Activated CD4-positive, alpha-beta T cell treated with anti-CD3 and anti-CD28 coated beads, Interleukin-10, Interleukin-2, amounts not matched to agents 100 ng/mL and 50 ng/mL, durations not matched to agents 16 hours and 8 hours (primary cell): Measurements from ENCODE around the gene CHFR.
"Not testable (repeated sequence)": the region's sequence is repeated elsewhere in the genome, so short reads cannot be mapped to it uniquely, and the experiment has no call there.

Experiments used
- DNase-seq: peaks from one replicate; pipeline ENCODE4 v3.0.0-alpha.2; 2020

CHFR gene

DNA sequence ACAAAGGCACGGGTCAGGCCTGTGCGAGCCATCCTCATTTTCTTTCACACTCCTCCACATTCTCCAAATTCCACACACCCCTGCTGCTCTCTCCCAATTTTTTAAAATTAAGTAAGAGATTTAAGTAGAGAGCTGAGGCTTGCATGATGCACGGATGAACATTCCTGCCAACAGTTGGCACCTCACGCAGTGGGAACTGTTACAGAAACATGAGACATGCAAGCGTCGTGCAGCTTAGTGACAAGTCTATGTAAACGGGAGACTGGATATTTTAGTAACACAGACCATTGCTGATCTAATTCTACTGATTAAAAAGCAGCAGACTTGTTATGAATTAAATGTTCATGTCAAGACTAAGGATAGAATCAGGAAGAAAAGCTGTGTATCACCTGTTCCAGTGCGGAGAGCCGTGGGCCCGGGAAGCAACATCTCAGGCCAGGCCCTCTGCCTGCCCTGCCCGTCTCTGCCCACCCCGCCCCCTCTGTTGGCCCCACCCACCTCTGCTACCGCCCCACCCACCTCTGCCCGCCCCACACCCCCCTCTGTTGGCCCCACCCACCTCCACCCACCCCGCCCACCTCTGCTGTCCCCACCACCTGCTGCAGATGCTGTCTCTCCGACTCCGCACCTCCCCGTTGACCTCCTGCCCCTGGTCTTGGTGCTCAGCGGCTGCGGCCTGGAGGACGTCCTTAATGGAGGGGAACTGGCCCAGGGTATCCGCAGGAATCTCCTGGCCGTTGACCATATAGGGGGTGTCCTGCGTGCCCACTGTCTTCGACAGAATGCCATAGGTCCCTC lies 79.9 kb downstream of the CHFR start:
- no peak for DNase-seq

DNA sequence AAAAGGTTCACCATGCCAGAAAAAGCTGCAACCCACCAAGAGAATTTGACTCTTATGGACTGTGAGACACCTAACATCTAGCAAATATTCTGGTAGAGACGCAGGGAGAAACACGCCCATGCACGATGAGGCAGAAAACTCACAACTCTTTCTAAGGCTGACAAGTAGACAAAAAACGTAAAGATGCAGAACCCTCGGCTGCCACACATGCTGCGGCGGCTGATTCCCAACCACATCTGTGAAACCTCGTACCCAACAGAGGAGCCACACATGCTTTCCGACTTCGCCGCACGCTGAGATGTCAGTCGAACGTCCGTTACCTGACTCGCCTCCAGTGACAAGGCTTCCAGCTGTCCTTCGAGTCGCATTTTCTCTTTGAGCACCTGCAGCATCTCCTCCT lies 80.5 kb downstream of the CHFR start:
- DNase-seq, result peak; percentile 22

GRCh38 chr12:132804426-132804861 lies 83.0 kb downstream of the CHFR start:
- DNase-seq, result no peak

DNA sequence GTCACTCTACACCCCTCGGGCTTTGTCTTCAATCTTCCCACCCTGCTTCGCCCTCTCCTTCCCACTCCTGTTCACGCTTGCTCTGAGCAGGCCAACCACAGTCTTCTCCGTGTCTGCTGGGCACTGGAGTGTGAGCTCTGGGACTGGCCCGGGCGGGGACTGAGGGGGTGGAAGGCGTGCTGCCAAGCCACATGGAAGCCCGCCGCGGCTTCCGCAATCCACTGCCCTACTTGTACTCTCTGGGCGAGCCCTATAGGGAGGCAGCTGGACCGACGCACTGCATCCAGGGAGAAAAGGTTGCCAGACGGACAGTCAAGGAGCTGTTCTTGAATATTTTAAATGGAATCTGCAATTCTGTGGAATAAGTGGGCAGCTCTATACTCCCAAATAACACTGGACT lies 83.5 kb downstream of the CHFR start:
- no peak for DNase-seq

DNA sequence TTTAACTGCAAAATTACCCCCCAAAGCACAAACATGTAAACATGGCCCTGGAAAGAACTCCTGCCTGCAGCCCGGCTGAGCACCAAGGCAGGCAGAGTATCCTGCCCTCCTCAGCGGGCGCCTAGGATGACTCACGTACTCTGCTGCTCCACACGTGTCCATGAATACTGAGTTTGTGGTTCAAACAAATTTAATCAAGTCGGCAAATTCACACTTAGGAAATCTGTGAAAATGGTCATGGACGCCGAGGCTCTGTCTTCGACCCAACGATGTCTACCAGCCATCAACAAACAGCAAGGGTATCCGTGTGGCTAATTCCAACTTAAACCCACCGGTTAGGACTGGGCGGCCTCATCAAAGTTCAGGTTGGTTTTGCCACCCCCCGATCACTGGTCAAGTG lies 84.3 kb downstream of the CHFR start:
- DNase-seq, result no peak

- no peak for DNase-seq
Observed at GRCh38 chr12:132801741-132802140, 85.7 kb downstream of the CHFR start.

DNA sequence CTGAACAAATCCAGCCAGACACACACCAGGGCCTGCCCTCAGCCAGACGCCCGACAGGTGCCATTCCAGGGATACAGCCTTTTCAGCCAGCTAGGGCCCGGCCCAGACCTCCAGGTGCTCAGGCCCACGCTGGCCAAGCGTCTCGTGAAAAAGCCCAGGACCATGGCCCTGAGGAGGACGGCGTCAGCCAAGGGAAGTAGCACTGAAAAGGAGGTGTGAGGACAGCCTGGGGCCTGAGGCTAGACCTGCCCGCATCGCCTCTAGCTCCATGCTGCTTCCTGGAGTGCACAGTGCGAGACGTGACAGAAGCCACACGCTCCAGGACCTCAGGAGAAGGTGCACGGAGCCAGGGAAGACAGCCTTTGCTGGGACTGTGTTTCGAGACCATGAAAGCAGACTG lies 88.6 kb downstream of the CHFR start:
- no peak for DNase-seq

DNA sequence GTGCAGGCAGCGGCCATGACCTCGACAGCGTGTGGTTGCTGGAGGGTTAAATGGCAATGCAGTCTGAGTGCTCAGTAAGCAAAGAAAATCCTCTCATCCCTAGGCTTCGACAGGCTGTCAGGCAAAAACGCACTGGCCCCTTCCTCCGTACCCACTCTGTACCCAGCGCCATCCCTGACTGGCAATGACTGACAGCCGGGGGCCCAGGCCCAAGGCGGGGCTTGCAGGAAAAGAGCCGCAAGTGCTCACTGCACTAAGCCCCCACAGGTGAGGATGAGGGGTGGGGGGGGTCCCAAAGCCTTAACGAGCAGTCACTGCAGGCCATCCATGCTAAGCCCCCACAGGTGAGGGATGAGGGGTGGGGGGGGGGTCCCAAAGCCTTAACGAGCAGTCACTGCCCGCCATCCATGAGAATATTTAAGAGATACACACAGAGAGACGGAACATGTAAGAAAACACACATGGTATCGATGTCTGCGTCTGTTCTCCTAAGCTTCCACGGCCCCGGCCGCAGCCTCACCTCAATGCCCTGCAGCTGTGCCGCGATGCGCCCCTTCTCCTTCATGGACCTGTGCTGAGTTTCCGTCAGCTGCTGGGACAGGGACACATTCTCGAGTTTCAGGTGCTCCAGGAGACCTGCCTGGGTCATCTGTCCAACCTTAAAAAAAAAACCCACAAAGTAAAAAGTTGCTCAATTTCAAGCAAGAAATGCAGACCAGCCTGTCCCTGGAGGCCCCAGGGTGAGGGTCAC lies 89.4 kb downstream of the CHFR start:
- DNase-seq, result no peak

GRCh38 chr12:132795847-132796246 lies 91.6 kb downstream of the CHFR start:
- no peak for DNase-seq

- DNase-seq, result not testable (repeated sequence)
Observed at GRCh38 chr12:132791940-132792339, 95.5 kb downstream of the CHFR start.

DNA sequence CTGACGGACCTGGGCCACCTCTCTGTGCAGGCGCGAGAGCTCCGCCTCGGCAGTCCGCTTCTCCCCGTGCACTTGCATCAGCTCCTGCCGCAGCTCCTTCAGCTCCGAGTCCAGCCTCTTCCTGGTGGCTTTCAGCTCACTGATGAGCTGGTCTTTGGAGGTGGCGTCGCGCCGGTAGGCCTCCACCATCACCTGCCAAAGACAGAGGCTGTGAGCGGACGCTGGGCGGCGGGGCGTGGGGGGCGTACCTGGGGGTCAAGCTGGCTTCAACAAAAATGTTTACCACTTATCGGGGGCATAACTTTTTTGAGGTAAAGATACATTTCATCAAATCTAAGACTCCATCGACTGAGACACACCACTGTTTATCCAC lies 98.3 kb downstream of the CHFR start:
- DNase-seq, result no peak

DNA sequence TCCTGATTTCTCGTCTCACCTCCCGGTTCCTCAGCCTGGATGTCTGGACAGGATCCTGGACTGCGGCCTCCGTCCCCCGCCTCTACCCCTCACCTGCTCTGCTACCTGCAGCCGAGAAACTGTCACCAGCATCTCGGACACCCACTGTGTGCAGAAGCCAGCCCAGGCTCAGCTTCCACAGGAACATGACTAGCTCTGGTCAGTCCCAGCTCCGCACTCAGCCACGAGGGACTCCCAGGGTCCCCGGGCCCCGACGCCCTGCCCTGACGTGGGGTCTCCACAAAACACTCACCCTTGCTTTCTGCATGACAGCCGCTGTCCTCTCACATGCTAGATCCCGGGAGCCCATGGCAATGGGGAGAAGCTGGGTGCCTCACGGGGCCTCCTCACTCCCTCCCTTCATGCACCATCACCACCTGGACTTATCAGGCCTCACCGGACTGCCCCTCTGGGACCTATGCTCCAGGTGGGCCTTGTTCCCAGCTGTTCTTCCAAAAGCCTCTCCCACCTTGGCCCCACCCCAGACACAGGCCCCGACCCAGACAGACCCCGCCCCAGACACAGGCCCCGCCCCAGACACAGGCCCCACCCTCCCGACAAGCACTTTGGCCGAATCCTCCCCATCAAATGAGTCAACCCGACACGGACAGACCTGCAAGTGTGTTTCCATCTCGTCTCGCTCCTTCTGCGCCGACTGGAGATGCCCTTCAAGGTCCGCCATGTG lies 98.9 kb downstream of the CHFR start:
- DNase-seq, result no peak

GRCh38 chr12:132787877-132788276 lies 99.5 kb downstream of the CHFR start:
- DNase-seq, result no peak

DNA sequence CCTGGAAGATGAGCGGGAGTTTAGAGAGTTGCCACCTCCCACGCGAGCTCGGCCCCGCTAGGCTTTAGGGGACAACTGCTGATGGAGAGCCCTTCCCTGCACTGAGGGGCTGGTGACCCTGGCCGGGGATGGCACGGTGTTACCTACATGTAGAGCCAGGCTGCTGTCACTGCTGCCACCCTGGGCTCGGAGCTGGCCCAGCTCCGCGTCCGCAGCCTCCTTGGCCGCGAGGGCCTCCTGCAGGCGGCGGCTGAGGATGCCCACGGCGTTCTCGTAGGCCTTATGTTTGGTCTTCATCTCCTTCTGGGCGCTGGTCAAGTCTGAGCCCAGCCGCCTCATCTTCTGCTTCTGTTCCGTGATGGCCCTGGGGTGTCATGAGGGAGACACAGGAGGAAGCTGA lies 101.2 kb downstream of the CHFR start:
- no peak for DNase-seq

DNA sequence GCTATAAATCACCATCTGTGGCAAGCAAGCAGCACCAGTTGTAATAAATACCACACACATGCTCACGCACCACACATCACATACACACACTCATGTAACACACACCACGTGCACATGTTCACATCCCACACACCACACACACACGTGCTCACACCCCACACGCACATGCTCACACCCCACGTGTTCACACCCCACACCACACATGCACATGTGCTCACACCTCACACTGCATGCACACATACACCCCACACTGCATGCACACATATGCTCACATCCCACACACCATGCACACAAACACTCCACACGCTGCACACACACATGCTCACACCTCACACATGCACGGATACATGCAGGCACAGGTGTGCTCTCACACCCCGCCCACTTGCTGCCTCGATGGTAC lies 102.8 kb downstream of the CHFR start:
- DNase-seq, result no peak

GRCh38 chr12:132783917-132784531 lies 103.4 kb downstream of the CHFR start:
- no peak for DNase-seq
